Caki2 (cell line): ENCODE measurements around the gene LMX1B. TPM values are rescaled to one million over a fixed set of nuclear protein-coding genes. Genes with fewer than 3 reads are reported as not detected.

Source experiments
- DNase-seq: peaks from one replicate; pipeline ENCODE4 v3.0.0-alpha.2; 2015; ENCODE audit warnings: low read depth
- in situ Hi-C: cut with HindIII; loops from 2 replicates; pipeline ENCODE4 v1.10.0; 2016; ENCODE audit warnings: low sequenced_read_pairs, low pct_unique_long_range_greater_than_20kb, mixed read lengths
- total RNA-seq: library from RNA; depleted of rRNA; stranded (reverse); fragments of >200 nt; shearing (Covaris generic); gene quantifications from 2 replicates; pipeline ENCODE4 v1.2.3, GENCODE V29; 2014; ENCODE audit warnings: low replicate concordance

LMX1B gene
- total RNA-seq, 1 experiment from 2014 or later = 0.47 TPM

DNA sequence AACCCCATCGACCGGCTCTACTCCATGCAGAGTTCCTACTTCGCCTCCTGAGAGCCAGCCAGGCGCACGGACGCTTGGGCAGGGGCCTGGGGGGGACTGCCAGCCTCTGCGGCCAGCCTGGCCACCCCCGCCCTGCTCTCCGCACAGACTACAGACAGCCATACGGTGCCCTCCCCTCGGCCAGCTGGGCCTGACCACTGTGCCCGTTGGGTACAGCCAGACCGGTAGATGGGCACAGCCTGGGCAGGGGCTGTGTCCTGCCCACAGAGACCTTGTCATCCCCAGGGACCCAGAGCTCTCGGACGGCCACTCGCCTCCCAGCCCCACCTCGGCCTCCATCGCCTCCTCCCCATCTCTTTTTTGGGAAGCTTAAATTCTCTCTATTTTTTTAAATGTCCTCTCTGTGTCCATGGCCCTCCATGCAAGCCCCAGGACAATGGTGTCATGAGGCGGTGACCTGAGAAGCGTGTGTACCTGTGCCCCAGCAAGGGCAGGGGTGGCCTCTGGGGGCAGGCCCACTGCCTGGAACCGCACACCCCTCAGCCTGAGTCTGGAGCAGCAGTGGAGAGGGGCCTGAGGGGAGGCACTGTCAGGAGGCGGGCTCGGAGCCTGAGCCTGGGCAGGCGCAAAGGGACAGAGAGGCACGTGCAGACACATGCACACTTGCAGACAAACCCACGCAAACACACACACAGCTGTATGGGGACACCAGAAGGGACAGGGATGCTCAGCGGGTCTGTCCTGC lies 82.8 kb downstream of the LMX1B start:
- DNase-seq = no peak

DNA sequence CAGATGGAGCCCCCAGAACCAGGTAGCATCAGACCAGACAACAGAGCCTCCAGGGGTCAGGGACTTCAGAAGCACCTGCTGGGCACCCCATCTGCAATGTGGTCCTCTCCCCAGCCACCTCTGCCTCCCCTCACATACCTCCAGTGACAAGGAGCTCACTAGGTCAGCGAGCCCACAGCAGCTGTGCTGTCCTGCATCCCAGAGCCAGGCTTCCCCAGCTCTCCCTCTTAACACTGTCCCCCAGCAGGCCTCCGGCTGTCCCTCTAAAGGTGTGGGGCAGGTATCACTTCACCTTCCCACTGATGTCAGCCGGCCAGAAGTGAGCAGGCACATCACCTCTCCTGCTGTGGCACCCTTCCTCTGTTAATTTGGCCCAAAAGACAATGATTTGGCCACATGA lies 83.6 kb downstream of the LMX1B start:
- no peak for DNase-seq
- in situ Hi-C loops = no loop called here

More for the DNA sequence above, 82.8 kb downstream of the LMX1B start:
- in situ Hi-C loops = no loop called here

DNA sequence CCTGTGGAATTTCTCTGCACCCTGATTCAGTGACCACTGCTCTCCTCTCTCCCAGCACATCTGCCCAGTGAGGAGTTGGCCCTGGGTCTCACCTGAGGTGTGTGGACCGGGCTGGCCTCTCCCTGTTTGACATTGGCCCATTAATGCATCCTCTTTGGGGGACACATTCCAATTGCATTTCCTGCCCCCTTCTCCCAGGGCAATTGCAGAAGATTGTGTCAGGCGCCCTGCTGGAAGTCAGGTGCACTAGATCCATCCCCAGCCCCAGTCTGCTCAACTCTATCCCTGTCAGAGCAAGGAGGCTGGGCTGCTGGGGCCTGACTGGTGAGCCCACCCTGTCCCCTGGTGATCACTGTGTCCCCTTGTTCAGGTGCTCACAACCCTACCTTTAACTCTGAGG lies 84.5 kb downstream of the LMX1B start:
- in situ Hi-C loops = no loop called here
- DNase-seq = no peak

DNA sequence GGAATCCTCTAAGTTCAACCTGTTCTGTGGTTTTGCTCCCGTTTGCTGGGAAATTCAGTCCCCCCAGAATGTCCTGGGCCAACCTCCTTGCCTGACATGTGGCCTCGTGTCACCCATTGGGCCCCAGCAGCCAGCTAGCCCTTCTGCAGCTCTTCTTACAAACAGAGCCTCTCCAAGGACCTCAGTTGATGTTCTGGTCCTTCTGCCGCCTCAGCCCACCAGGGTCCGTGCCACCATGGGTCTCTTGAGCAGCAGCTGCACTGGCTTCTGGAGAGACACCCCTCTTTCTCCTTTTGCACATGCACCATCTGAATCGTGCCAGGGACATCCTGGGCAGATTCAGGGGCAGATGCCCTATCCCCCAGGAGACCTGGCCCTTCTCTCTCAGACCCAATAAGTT lies 85.0 kb downstream of the LMX1B start:
- in situ Hi-C loops = no loop called here
- DNase-seq = no peak

DNA sequence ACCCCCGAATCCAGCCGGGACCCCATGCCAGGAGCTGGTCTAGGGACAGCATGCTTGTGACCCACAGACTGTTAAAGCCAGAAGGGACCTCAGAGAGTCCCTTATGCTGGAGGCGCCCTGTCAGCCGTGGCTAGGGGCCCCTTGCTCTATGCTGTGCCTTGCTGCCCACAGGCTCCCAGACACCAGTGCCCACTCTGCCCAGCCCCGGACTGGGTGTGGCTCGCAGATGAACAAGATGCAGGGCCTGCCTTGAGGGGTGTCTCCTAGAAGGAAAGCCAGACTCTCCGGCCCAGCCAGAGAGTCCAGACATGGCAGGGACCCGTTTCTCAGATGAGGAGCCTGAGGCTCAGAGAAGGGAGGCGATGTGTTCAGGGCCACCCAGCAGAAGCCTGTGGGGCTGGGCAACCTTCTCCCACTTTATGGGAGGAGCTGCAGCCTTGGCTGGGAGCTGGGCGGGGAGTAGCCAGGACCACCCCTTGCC lies 85.7 kb downstream of the LMX1B start:
- no peak for DNase-seq
- in situ Hi-C loops = no loop called here

DNA sequence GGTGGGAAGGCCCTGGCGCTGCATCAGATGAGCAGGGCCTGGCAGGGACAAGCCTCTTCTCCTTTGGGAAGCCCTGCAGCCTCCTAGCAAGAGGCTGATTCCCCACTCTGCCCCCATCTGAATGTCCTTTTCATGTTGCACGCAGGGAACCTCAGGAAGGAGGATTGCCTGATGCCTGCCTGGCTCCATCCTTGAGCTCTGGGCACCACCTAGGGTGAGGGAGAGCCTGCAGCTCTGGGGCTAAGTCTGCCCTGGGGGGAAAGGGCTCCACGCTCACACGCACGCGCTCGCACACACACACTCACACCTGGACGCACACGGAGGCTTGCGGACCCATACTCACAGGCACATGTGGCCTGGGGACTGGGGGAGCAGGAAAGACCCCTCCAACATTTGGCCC lies 86.6 kb downstream of the LMX1B start:
- in situ Hi-C loops = no loop called here
- DNase-seq = no peak

DNA sequence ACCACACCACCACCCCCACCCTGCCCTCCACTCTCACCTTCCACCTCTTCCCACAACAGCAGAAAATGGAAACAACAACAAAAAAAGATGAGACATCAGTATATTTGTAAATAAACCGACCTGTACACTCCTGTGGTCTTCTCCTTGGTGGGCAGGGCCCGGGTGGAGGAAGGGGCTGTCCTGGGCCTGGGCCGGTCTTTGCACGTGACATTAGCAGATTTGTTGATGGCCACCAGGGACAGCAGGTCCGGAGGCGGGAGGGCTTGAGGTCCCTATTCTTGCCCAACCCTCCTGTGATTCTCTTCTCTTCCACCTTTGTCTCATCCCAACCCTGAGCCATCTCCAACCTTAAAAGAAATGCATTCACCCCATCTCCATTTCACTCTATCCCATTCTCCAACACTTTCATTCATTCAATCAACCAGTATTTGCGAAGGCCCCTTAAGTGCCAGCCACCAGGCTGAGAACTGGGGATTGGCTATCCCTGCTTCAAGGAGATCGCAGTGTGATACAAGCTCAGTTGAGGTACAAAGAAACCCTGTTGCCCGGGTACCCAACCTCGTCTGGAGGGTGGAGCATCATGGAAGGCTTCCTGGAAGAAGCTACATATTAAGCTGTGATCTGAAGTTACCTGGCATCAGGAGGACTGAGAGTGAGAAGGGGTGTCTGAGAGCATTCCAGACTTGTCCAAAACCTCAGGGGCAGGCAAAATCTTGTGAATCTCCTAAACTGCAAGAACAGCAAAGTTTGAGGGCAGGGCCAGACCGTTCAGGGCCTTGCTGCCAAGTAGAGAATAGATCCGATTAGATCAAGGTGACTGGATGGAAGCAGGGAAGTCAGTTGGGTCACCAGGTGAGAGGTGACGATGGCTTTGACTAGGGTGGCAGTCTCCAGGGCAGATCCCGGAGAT lies 87.4 kb downstream of the LMX1B start:
- no peak for DNase-seq
- in situ Hi-C loops = no loop called here

DNA sequence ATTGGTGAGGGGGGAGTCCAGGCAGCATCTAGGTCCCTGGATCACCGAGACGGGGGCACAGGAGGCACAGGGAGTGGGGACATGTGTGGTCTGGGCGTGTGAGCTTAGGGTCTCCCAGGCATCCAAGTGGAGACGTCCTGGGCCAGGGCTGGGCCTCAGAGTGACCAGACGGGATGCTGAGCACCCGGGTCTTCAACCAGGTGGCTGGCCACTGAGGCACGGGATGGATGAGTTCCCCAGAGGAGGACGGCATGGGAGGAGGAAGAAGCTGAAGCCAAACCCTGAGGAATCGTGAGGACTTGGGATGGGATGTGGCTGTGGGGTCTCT lies 88.0 kb downstream of the LMX1B start:
- in situ Hi-C loops = no loop called here
- no peak for DNase-seq

DNA sequence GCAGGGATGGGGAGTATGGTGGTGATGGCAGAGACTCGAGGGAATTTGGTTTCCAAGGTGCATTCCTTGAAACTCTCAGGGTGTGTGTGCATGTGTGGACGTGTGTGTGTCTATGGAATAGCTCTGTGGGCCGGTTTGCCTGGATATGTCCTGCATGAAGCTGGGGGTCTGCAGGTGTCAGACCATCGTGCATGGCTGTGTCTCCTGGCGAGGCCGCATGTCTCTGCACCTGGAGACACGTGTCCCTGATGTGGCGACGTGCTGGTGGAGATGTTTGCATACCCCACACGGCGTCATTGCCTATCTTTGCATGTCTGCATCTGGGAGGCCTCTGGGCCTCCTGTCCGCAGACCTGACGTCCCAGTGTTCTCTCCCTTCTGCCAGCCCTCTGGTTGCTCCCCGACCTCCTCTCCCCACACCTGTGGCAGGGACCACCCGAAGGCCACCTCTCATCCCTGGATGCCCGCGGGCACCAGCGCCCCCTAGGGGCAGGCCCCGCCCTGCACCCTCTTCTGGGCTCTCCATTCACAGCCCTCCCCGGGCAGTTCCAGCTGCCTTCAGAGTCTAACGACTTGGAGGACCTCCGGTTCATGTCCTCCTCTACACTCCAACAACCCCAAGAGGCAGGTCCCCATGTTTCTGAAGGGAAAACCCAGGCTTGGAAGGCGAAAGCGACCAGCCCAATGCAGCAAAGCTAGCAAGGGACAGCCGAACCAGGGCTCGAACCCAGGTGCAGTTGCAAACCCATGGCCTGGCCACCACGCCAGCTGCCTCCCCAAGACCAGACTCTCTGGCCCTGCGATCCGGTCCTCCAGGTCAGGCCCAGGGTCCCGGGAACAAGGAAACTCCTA lies 88.6 kb downstream of the LMX1B start:
- in situ Hi-C loops = no loop called here
- no peak for DNase-seq

DNA sequence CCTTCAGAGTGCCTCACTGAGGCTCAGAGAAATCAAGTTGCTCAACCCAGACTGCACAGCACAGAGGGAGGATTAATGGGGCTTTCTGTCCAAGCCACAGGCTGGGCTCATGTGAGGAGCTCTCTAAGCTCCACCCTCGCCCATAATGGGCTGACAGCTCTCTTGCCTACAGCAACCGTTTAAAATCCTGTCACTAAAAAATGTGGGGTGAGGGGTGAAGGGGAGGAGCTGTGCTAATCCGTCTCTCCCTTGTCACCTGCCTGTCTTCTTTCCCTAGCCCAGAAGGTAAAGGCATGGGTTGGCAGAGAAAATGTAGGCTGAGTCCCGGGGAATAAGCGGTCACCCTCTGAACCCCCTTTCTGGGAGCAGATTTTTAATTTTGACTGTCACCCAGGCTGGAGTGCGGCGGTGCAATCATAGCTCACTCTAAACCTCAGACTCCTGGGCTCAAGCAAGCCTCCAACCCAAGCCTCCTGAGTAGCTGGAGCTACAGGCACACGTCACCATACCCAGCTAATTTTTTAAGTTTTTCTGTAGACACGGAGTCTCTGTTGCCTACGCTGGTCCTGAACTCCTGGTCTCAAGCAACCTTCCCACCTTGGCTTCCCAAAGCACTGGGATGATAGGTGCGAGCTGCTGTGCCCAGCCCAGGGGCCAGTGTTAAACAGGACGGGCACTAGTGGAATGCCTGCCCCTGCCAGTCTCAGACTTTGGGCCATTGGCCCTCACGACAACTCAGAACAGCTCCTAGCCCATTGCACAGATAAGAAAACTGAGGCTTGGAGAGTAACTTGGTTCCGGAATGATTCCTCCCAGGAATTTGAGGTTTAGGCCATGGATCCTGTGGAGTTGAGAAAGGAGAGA lies 89.5 kb downstream of the LMX1B start:
- DNase-seq = no peak
- in situ Hi-C loops = no loop called here

DNA sequence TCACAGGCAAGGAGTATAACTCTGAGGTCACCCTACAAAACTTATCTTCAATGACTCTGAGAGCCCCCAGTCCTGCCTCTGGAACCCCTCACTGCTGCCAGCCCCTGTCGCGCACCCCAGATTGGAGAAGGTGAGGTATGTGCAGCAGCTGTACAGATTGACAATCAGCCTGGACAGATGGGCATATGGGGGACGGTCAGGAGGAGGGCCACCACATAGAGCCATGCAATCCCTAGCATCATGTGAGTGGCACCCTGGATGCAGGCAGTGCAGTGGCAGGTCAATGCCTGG lies 90.1 kb downstream of the LMX1B start:
- in situ Hi-C loops = no loop called here
- no peak for DNase-seq

DNA sequence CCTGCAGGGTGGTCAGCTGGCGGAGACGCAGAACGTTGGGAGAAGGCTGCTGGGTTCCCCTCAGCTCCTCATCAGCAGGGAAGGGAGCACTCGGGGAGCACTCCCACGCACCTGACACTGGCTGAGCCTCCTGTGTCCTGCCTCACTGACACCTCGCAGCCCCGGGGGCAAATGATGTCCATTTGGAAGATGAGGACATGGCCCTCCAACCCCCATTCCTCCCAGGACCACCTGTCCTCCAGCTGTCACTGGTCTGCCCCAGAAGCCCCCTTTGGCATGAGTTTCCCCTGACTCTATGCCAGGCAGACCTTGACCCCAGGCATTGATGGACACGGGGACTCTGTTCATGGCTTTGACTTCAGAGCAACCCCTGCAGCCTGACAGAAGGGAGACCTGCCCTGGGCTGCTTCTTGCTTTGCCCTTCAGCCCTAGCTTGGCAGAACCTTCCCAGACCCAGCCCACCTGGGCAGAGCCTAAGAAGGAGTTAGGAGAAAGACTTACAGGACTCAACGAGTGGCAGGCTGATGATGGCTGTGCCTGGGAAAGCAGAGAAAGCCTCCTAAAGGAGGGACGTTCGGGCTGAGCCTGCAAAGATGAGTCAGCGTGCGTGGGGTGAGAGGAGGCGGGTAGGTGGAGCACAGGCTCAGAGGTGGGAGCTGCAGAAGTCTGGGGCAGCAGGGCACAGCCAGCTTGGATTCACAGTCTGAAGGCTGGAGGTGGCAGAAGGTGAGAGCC lies 90.6 kb downstream of the LMX1B start:
- peak; percentile 69 for DNase-seq
- in situ Hi-C loops = no loop called here

DNA sequence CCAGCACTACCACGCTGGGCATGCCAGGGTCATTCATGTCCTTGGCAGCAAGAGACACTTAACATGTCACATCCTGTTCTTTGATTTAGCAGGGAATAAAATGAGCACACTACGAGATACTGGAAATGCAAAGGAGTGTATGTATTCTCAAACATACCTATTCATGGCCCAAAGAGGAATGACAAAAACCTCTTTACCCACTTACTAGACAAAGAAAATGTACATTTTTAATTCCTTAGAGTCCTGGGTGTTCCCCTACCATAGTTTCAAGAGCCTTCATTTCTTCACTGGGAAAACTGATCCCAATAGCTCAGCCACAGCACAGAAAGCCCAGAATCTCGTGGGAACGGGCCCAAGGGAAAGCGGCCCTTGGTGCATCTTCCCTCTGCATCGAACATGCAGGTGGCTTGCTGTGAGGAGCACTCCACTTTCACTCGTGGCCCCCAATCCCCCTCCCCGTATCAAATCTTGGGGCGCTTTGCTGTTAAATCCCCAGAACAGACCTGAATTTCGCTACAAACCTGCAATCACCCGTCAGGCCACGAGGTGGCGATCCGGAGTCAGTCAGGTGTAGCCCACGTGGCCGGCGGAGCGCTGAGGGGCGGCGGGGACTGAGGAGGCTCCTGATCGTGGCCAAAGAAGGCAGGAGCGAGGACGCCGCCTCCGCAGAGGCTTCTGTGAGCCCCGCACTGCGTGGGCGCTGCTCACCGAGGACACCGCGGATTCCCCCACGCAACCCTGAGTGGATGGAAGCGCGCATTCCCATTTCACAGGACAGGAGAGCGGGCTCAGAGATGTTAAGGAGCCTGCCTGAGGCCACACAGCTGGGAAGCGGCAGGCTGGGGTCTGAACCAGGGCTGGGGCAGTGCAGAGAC lies 91.4 kb downstream of the LMX1B start:
- in situ Hi-C loops = no loop called here
- DNase-seq = peak; percentile 59

DNA sequence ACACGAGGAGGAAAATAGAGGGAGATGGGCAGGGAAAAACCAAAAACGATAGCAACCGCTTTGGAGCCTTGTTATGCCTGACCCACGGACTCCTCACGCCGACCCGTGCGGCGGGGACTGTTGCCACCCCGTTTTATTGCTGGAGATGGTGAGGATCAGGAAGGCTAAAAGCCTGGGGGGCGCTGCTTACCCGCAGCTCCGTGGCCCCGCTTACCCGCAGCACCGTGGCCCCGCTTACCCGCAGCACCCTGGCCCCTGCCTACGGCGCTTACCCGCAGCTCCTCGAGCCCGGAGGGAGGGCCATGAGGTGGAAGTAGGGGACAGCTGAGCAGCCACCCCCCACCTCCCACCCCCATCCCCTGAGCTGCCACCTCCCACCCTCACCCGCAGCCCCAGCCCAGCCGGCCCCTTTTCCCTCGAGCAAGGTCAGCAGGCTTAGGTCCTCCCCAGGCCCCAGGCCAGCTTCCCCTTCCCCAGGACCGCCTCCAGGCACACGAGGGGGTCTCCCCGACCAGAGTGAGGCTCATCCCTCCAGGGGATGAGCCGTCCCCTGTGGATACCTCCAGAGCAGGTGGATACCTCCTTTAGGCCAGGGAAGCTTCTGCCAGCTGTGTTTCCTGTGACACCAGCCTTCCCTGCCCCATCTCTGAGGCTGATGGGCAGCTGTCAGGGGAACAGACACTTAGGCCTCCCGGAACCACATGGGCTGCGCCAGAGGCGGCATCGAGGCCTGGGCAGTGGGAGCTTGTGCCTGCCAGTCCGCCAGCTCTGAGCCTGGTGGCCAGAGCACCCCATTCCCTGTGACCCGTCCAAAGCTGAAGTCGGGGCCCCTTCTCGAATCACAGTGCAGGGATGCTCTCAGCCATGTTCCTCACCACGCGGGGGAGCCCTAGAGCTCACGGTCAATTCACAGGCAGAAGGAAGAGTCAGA lies 92.3 kb downstream of the LMX1B start:
- in situ Hi-C loops = no loop called here
- peak; percentile 32 for DNase-seq

DNA sequence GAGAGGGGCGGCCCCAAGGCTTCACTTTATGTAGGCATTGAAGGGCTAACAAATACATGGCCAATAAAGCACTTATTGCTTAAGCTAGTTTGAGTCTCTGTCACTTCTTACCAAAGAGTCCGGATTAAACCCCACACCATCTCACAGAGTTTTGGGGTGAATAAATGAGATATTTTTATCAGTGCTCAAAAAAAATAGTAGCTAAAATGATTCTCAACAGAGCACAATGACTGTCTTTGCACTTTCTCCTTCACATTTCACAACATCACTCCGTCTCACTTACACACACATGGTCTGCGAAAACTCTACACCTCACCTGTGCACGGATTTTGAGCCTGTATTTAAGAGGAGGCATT lies 92.9 kb downstream of the LMX1B start:
- in situ Hi-C loops = no loop called here
- DNase-seq = no peak

DNA sequence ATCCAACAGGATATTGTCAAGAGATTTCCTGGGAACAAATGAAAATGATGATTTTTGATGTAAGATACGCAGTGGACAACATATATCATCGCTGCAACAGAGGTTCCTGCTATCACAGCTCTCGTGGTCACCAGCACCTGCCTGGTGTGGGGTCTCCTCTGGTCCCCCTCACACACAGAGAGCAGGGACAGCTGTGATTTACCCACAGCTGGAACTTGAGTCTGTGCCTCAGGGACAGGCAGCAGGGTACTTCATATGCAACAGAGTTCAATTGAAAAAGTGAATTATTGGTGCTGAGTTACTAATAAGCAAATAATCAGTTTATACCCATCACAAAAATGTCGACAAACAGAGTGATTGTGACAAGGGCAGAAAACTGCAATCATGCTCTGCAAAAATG lies 93.4 kb downstream of the LMX1B start:
- in situ Hi-C loops = no loop called here

More for the DNA sequence above, 93.4 kb downstream of the LMX1B start:
- no peak for DNase-seq
